HepG2 (cell line): ENCODE measurements around the gene ELOVL6. TPM values are rescaled to one million over a fixed set of nuclear protein-coding genes. Genes with fewer than 3 reads are reported as not detected.

Source experiments
- CREBL2 ChIP-seq: sonication (generic); formaldehyde crosslinking; IDR thresholded peaks from 2 replicates; pipeline ENCODE4 v1.8.1; 2023; ENCODE audit warnings: missing genetic modification reagents, mild to moderate bottlenecking, borderline replicate concordance
- HNRNPK ChIP-seq: fragments of 200-400 bp; formaldehyde crosslinking; IDR thresholded peaks from 2 replicates; pipeline ENCODE4 v1.6.1; 2018; ENCODE audit warnings: low read length, low read depth, moderate library complexity, mild to moderate bottlenecking; ENCODE audit not compliant: poor library complexity, severe bottlenecking
- MEIS2 ChIP-seq: sonication (generic); formaldehyde crosslinking; IDR thresholded peaks from 2 replicates; pipeline ENCODE4 v1.9.0; 2021; ENCODE audit warnings: mild to moderate bottlenecking, missing genetic modification reagents
- NR2F2 ChIP-seq: IDR thresholded peaks from 2 replicates; pipeline ENCODE4 v1.6.1; 2012; ENCODE audit warnings: low read depth, inconsistent platforms, borderline replicate concordance
- RBM39 ChIP-seq: fragments of 200-400 bp; formaldehyde crosslinking; IDR thresholded peaks from one replicate; pipeline ENCODE4 v1.6.1; 2018; ENCODE audit warnings: antibody characterized with exemption, mild to moderate bottlenecking, low read depth, low read length; ENCODE audit not compliant: poor library complexity, severe bottlenecking
- ZBTB38 ChIP-seq: sonication (generic); formaldehyde crosslinking; IDR thresholded peaks from 2 replicates; pipeline ENCODE4 v1.5.1; 2020; ENCODE audit warnings: mild to moderate bottlenecking, missing genetic modification reagents
- ZNF407 ChIP-seq: sonication (generic); formaldehyde crosslinking; IDR thresholded peaks from one replicate; pipeline ENCODE4 v1.5.1; 2020; ENCODE audit warnings: mild to moderate bottlenecking, missing genetic modification reagents; ENCODE audit errors: not compliant biosample characterization
- ZNF512B ChIP-seq: sonication (generic); formaldehyde crosslinking; IDR thresholded peaks from 2 replicates; pipeline ENCODE4 v1.5.1; 2020; ENCODE audit warnings: missing genetic modification reagents, mild to moderate bottlenecking, borderline replicate concordance
- ZNF546 ChIP-seq: sonication (generic); formaldehyde crosslinking; conservative IDR thresholded peaks from 2 replicates; pipeline ENCODE4 v1.8.1; 2023; ENCODE audit warnings: mild to moderate bottlenecking, missing genetic modification reagents
- ZNF644 ChIP-seq: IDR thresholded peaks from 2 replicates; pipeline ENCODE4 v1.6.1; 2016; ENCODE audit warnings: low read depth
- polyA plus RNA-seq, 8 experiments: library from polyadenylated mRNA; depleted of rRNA in 3 of 8; stranded (reverse) in 7 of 8; unstranded in 1 of 8; fragments of >200 nt; fragmentation: Illumina TruSeq in 4 of 8; extraction: Trizol in 4 of 8; gene quantifications; 2 replicates each; pipeline versions ENCODE4 v1.2.1 to v1.2.3, GENCODE V29; 2011 to 2016; ENCODE audit warnings: low read depth in 4 of 8, missing spikeins in 1 of 8, mixed read lengths in 1 of 8; ENCODE audit not compliant: insufficient read depth in 1 of 8
- total RNA-seq, 5 experiments: library from RNA; depleted of rRNA; stranded (reverse); fragments of >200 nt; fragmentation: Illumina TruSeq; extraction: Trizol; gene quantifications; 2 replicates each; pipeline ENCODE4 v1.2.3, GENCODE V29; 2016; ENCODE audit warnings: low read depth in 1 of 5
- TF ChIP-seq, protein P1 (sequence below): sonication (generic); formaldehyde crosslinking; conservative IDR thresholded peaks from 2 replicates; pipeline ENCODE4 v1.8.0; 2022; ENCODE audit warnings: missing genetic modification reagents

ELOVL6 gene
- total and polyA plus RNA-seq, 2 of the 13 experiments (the other 11 are each of a cell fraction or from before 2014, with no cell fraction given), result 14.1 to 23.2 TPM

DNA sequence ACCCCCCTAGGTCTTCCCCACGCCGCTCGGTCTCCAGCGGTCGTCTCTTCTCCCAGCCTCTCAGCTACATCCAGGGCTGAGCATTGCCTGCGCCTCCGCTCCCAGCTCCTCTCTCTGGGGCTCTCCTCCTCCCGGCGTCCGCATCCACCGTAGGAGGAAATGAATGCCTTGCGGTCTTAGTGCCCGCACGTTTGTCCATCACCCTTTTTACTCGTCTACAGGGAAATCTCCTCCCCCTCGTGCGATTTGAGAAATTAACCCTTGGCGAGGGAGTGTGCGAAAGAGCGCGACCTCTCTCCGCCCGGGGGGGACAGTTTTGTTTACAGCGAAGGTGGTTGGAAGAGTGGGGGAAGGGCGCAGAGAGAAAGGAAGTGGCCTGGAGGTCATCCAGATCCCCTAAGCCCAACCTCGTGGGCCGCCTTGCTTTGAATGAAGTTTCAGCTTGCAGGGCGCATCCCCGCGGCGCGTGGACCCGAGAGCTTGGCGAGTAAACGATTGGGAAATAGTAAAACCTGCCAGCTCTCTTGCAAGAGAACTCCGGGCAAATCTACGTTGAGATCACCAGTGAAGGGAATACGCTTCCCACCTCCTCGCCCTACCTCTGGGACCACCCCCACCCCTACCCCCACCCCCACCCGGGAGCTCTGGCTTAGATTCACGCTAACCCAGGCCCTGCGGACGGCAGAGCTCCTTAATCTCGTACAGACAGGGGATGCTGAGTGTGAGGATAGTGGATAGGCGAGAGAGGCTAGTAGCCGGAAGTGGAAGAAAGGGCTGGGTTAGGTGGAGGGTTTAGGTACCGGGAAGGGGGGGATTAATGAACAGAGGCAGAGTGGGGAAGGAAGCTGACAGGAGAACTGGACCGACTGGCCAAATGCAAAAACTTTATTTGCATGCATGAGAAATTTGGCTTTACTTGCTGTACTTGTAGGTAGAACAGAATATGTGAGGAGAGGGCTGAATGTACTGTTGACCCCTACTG is at the start of gene ELOVL6 (continued):
- TF ChIP-seq, protein P1, sequence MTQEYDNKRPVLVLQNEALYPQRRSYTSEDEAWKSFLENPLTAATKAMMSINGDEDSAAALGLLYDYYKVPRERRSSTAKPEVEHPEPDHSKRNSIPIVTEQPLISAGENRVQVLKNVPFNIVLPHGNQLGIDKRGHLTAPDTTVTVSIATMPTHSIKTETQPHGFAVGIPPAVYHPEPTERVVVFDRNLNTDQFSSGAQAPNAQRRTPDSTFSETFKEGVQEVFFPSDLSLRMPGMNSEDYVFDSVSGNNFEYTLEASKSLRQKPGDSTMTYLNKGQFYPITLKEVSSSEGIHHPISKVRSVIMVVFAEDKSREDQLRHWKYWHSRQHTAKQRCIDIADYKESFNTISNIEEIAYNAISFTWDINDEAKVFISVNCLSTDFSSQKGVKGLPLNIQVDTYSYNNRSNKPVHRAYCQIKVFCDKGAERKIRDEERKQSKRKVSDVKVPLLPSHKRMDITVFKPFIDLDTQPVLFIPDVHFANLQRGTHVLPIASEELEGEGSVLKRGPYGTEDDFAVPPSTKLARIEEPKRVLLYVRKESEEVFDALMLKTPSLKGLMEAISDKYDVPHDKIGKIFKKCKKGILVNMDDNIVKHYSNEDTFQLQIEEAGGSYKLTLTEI (CRISPR knock-in tag), result no peak
- no peak for TF ChIP-seq RBM39
- TF ChIP-seq ZNF644, result 0 out of 2 replicates have a peak, but pooled peaks have one; percentile 31
- TF ChIP-seq NR2F2, result peak; percentile 78; the same call in 1 of the 2 replicates
- no peak for TF ChIP-seq ZBTB38 (CRISPR knock-in tag)
- no peak for TF ChIP-seq ZNF407 (CRISPR knock-in tag)
- TF ChIP-seq ZNF512B, result 0 out of 2 replicates have a peak, but pooled peaks have one; percentile 50
- TF ChIP-seq HNRNPK, result no peak
- TF ChIP-seq MEIS2 (CRISPR knock-in tag), result 0 out of 2 replicates have a peak, but pooled peaks have one; percentile 24
- TF ChIP-seq CREBL2 (CRISPR knock-in tag), result no peak
- TF ChIP-seq ZNF546 (CRISPR knock-in tag), result no peak
